Type B pancreatic cell (in vitro differentiated cells): ENCODE results near the gene ZMIZ1. TPM values are rescaled to one million over a fixed set of nuclear protein-coding genes. Genes with fewer than 3 reads are reported as not detected.

Experiments
- DNase-seq: peaks from one replicate; pipeline ENCODE4 v3.0.0; 2021; ENCODE audit warnings: mixed read lengths; ENCODE audit not compliant: unreplicated experiment; ENCODE audit errors: extremely low spot score
- H3K27ac Mint-ChIP-seq: 2 replicates; pipeline ENCODE4 v1.8.0; 2021; ENCODE audit warnings: mild to moderate bottlenecking, mixed read lengths
- H3K27me3 Mint-ChIP-seq: 2 replicates; pipeline ENCODE4 v1.8.0; 2021; ENCODE audit warnings: mixed read lengths
- H3K36me3 Mint-ChIP-seq: 2 replicates; pipeline ENCODE4 v1.8.0; 2021; ENCODE audit warnings: mixed read lengths
- H3K4me1 Mint-ChIP-seq: one replicate; pipeline ENCODE4 v1.8.0; 2021; ENCODE audit warnings: mixed read lengths; ENCODE audit not compliant: unreplicated experiment
- H3K4me3 Mint-ChIP-seq: 2 replicates; pipeline ENCODE4 v1.8.0; 2021; ENCODE audit warnings: mild to moderate bottlenecking, mixed read lengths
- H3K9me3 Mint-ChIP-seq: 2 replicates; pipeline ENCODE4 v1.8.0; 2021; ENCODE audit warnings: mixed read lengths
- CTCF ChIP-seq: fragments of 200-600 bp; sonication (generic); conservative IDR thresholded peaks from 2 replicates; pipeline ENCODE4 v1.5.0; 2021; ENCODE audit warnings: antibody characterized with exemption, mild to moderate bottlenecking
- total RNA-seq: library from RNA; stranded (reverse); gene quantifications from 2 replicates; pipeline ENCODE4 v1.2.1, GENCODE V29; 2021; ENCODE audit warnings: low replicate concordance

ZMIZ1 gene
- total RNA-seq, 1 donor from 2014 or later: 102 TPM

GRCh38 chr10:79349766-79350406 is 281.1 kb downstream of the ZMIZ1 start:
- H3K4me1 Mint-ChIP-seq: peaks cover 5% of the 10 kb centered on the region
- H3K9me3 Mint-ChIP-seq: no peaks in the 10 kb centered on the region
- H3K27ac Mint-ChIP-seq: peak overlapping the region; percentile 61
- DNase-seq: no peak
- no peaks in the 10 kb centered on the region for H3K27me3 Mint-ChIP-seq
- peaks cover 28% of the 10 kb centered on the region for H3K36me3 Mint-ChIP-seq
- H3K4me3 Mint-ChIP-seq: peak overlapping the region; percentile 86
- TF ChIP-seq CTCF: no peak

GRCh38 chr10:79350407-79351154 is 281.8 kb downstream of the ZMIZ1 start:
- no peak for DNase-seq
- Mint-ChIP-seq H3K27me3 (no peaks in the 10 kb centered on the region), H3K4me1 (peaks cover 5% of the 10 kb centered on the region), H3K4me3 (no peak overlapping the region), H3K27ac (no peak overlapping the region), H3K36me3 (peaks cover 35% of the 10 kb centered on the region), H3K9me3 (no peaks in the 10 kb centered on the region)
- no peak for TF ChIP-seq CTCF

- no peaks in the 10 kb centered on the region for H3K9me3 Mint-ChIP-seq
Observed at GRCh38 chr10:79351332-79351731, 282.6 kb downstream of the ZMIZ1 start.

GRCh38 chr10:79352035-79352877 is 283.5 kb downstream of the ZMIZ1 start:
- Mint-ChIP-seq H3K4me3 (no peak overlapping the region), H3K4me1 (peaks cover 5% of the 10 kb centered on the region), H3K36me3 (peaks cover 45% of the 10 kb centered on the region), H3K27me3 (no peaks in the 10 kb centered on the region), H3K27ac (no peak overlapping the region), H3K9me3 (no peaks in the 10 kb centered on the region)
- TF ChIP-seq CTCF: no peak
- no peak for DNase-seq

More at GRCh38 chr10:79351332-79351731, 282.6 kb downstream of the ZMIZ1 start:
- H3K4me3 Mint-ChIP-seq: no peak overlapping the region
- peaks cover 5% of the 10 kb centered on the region for H3K4me1 Mint-ChIP-seq
- no peak for DNase-seq
- H3K27me3 Mint-ChIP-seq: no peaks in the 10 kb centered on the region
- H3K27ac Mint-ChIP-seq: no peak overlapping the region
- H3K36me3 Mint-ChIP-seq: peaks cover 42% of the 10 kb centered on the region
- TF ChIP-seq CTCF: no peak

- H3K36me3 Mint-ChIP-seq: peaks cover 45% of the 10 kb centered on the region
- no peak for DNase-seq
- H3K4me1 Mint-ChIP-seq: peaks cover 5% of the 10 kb centered on the region
- TF ChIP-seq CTCF: no peak
- H3K27me3 Mint-ChIP-seq: no peaks in the 10 kb centered on the region
- no peaks in the 10 kb centered on the region for H3K9me3 Mint-ChIP-seq
- H3K4me3 Mint-ChIP-seq: no peak overlapping the region
- H3K27ac Mint-ChIP-seq: no peak overlapping the region
Observed at GRCh38 chr10:79353000-79353406, 284.2 kb downstream of the ZMIZ1 start.
